Activated naive CD8-positive, alpha-beta T cell treated with anti-CD3 and anti-CD28 coated beads, Interleukin-2, amount 50 U/mL, for 24 hours (primary cell): ENCODE results near the gene LDLR.
"Not testable (repeated sequence)": the region's sequence is repeated elsewhere in the genome, so short reads cannot be mapped to it uniquely, and the experiment has no call there.

Source experiments
- ATAC-seq: fragments of 150-1000 bp; cut with Tn5 transposase; one replicate; pipeline ENCODE4 v1.10.0; 2021
- DNase-seq: peaks from one replicate; pipeline ENCODE4 v3.0.0; 2021
- H3K27ac Mint-ChIP-seq: one replicate; pipeline ENCODE4 v1.8.0; 2021; ENCODE audit warnings: mild to moderate bottlenecking, mixed read lengths
- H3K27me3 Mint-ChIP-seq: one replicate; pipeline ENCODE4 v1.8.0; 2021; ENCODE audit warnings: mixed read lengths
- H3K36me3 Mint-ChIP-seq: one replicate; pipeline ENCODE4 v1.8.0; 2021; ENCODE audit warnings: low read depth, mixed read lengths
- H3K4me1 Mint-ChIP-seq: one replicate; pipeline ENCODE4 v1.8.0; 2021; ENCODE audit warnings: mixed read lengths
- H3K4me3 Mint-ChIP-seq: one replicate; pipeline ENCODE4 v1.8.0; 2021; ENCODE audit warnings: mild to moderate bottlenecking, moderate library complexity, mixed read lengths
- H3K9me3 Mint-ChIP-seq: one replicate; pipeline ENCODE4 v1.8.0; 2021; ENCODE audit warnings: mixed read lengths

Gene LDLR

GRCh38 chr19:11154683-11155047 is 65.4 kb downstream of the LDLR start:
- ATAC-seq (no peak), DNase-seq (no peak)
- H3K9me3 Mint-ChIP-seq = no peaks in the 10 kb centered on the region
- peaks cover 16% of the 10 kb centered on the region for H3K4me1 Mint-ChIP-seq
- H3K27me3 Mint-ChIP-seq = no peaks in the 10 kb centered on the region
- peak overlapping the region; percentile 84 for H3K4me3 Mint-ChIP-seq
- H3K36me3 Mint-ChIP-seq = peaks cover 11% of the 10 kb centered on the region
- H3K27ac Mint-ChIP-seq = peak overlapping the region; percentile 29

GRCh38 chr19:11155373-11156120 is 66.3 kb downstream of the LDLR start, which contains the start of gene SPC24:
Gene SPC24, minus strand, starts transcription at chr19:11155782. Its CDS starts 6 bp downstream, at chr19:11155776.
- ATAC-seq = peak; percentile 99
- Mint-ChIP-seq H3K27ac (peak within 1 kb of the TSS; percentile 80), H3K27me3 (no peaks in the 10 kb centered on the region), H3K4me1 (peaks cover 16% of the 10 kb centered on the region), H3K36me3 (peaks cover 11% of the 10 kb centered on the region), H3K9me3 (no peaks in the 10 kb centered on the region), H3K4me3 (peak within 1 kb of the TSS; percentile 84)
- DNase-seq = peak; percentile 92

GRCh38 chr19:11159598-11160439 is 70.6 kb downstream of the LDLR start:
- no peaks in the 10 kb centered on the region for H3K27me3 Mint-ChIP-seq
- DNase-seq (no peak), ATAC-seq (no peak)
- no peaks in the 10 kb centered on the region for H3K9me3 Mint-ChIP-seq
- no peaks in the 10 kb centered on the region for H3K36me3 Mint-ChIP-seq
- peaks cover 9% of the 10 kb centered on the region for H3K4me1 Mint-ChIP-seq
- no peak overlapping the region for H3K27ac Mint-ChIP-seq
- H3K4me3 Mint-ChIP-seq = no peak overlapping the region

GRCh38 chr19:11160440-11160768 is 71.1 kb downstream of the LDLR start:
- H3K4me1 Mint-ChIP-seq, ATAC-seq, DNase-seq, H3K27ac Mint-ChIP-seq, H3K9me3 Mint-ChIP-seq, H3K4me3 Mint-ChIP-seq, H3K36me3 Mint-ChIP-seq, H3K27me3 Mint-ChIP-seq: not testable (repeated sequence)

GRCh38 chr19:11164296-11164695 is 75.0 kb downstream of the LDLR start:
- no peak overlapping the region for H3K27ac Mint-ChIP-seq
- no peak for ATAC-seq
- no peak overlapping the region for H3K4me3 Mint-ChIP-seq
- no peaks in the 10 kb centered on the region for H3K36me3 Mint-ChIP-seq
- DNase-seq = no peak
- H3K9me3 Mint-ChIP-seq = no peaks in the 10 kb centered on the region
- no peaks in the 10 kb centered on the region for H3K27me3 Mint-ChIP-seq
- no peaks in the 10 kb centered on the region for H3K4me1 Mint-ChIP-seq

- no peak overlapping the region for H3K4me3 Mint-ChIP-seq
- no peaks in the 10 kb centered on the region for H3K4me1 Mint-ChIP-seq
- H3K27ac Mint-ChIP-seq = no peak overlapping the region
- no peaks in the 10 kb centered on the region for H3K27me3 Mint-ChIP-seq
- ATAC-seq = no peak
- H3K36me3 Mint-ChIP-seq = no peaks in the 10 kb centered on the region
- no peak for DNase-seq
- H3K9me3 Mint-ChIP-seq = no peaks in the 10 kb centered on the region
These were observed 75.7 kb downstream of the LDLR start for GRCh38 chr19:11164879-11165406.

GRCh38 chr19:11165486-11166030 is 76.3 kb downstream of the LDLR start:
- no peak for ATAC-seq
- Mint-ChIP-seq H3K36me3 (no peaks in the 10 kb centered on the region), H3K9me3 (no peaks in the 10 kb centered on the region), H3K27ac (no peak overlapping the region), H3K4me1 (no peaks in the 10 kb centered on the region), H3K27me3 (no peaks in the 10 kb centered on the region), H3K4me3 (no peak overlapping the region)
- no peak for DNase-seq

GRCh38 chr19:11166281-11167142 is 77.2 kb downstream of the LDLR start:
- DNase-seq (no peak), ATAC-seq (no peak)
- H3K36me3 Mint-ChIP-seq = no peaks in the 10 kb centered on the region
- no peaks in the 10 kb centered on the region for H3K4me1 Mint-ChIP-seq
- no peaks in the 10 kb centered on the region for H3K27me3 Mint-ChIP-seq
- H3K9me3 Mint-ChIP-seq = no peaks in the 10 kb centered on the region
- H3K4me3 Mint-ChIP-seq = no peak overlapping the region
- no peak overlapping the region for H3K27ac Mint-ChIP-seq

GRCh38 chr19:11168568-11168967 is 79.3 kb downstream of the LDLR start:
- no peak for DNase-seq

GRCh38 chr19:11169896-11170678 is 80.8 kb downstream of the LDLR start:
- Mint-ChIP-seq H3K27ac (no peak overlapping the region), H3K4me1 (no peaks in the 10 kb centered on the region), H3K9me3 (no peaks in the 10 kb centered on the region), H3K27me3 (no peaks in the 10 kb centered on the region), H3K4me3 (no peak overlapping the region), H3K36me3 (no peaks in the 10 kb centered on the region)
- ATAC-seq (no peak), DNase-seq (no peak)

More at GRCh38 chr19:11168568-11168967, 79.3 kb downstream of the LDLR start:
- Mint-ChIP-seq H3K9me3 (no peaks in the 10 kb centered on the region), H3K27me3 (no peaks in the 10 kb centered on the region), H3K4me3 (no peak overlapping the region), H3K27ac (no peak overlapping the region), H3K4me1 (no peaks in the 10 kb centered on the region), H3K36me3 (no peaks in the 10 kb centered on the region)
- ATAC-seq = no peak

GRCh38 chr19:11171144-11171543 is 81.9 kb downstream of the LDLR start:
- Mint-ChIP-seq H3K27ac (no peak overlapping the region), H3K4me1 (no peaks in the 10 kb centered on the region), H3K9me3 (no peaks in the 10 kb centered on the region), H3K27me3 (no peaks in the 10 kb centered on the region), H3K4me3 (no peak overlapping the region), H3K36me3 (no peaks in the 10 kb centered on the region)
- DNase-seq (no peak), ATAC-seq (no peak)

GRCh38 chr19:11172576-11172975 is 83.3 kb downstream of the LDLR start:
- DNase-seq (no peak), ATAC-seq (no peak)
- no peaks in the 10 kb centered on the region for H3K9me3 Mint-ChIP-seq
- no peak overlapping the region for H3K27ac Mint-ChIP-seq
- no peaks in the 10 kb centered on the region for H3K36me3 Mint-ChIP-seq
- no peak overlapping the region for H3K4me3 Mint-ChIP-seq
- H3K27me3 Mint-ChIP-seq = no peaks in the 10 kb centered on the region
- no peaks in the 10 kb centered on the region for H3K4me1 Mint-ChIP-seq

- no peak for DNase-seq
These were observed 84.4 kb downstream of the LDLR start for GRCh38 chr19:11173516-11174155.

More at GRCh38 chr19:11173516-11174155, 84.4 kb downstream of the LDLR start:
- Mint-ChIP-seq H3K9me3 (no peaks in the 10 kb centered on the region), H3K4me3 (no peak overlapping the region), H3K4me1 (no peaks in the 10 kb centered on the region), H3K27ac (no peak overlapping the region), H3K27me3 (no peaks in the 10 kb centered on the region), H3K36me3 (no peaks in the 10 kb centered on the region)
- no peak for ATAC-seq
